Sigmoid colon (tissue), 4 donors: ENCODE results near the gene SPON2.
A peak's percentile ranks its signal among the peaks of the same experiment; 100 is the strongest.

Source experiments
- EP300 ChIP-seq, 4 donors: sonication (generic); formaldehyde crosslinking; IDR thresholded peaks; one replicate each; pipeline ENCODE4 v1.6.1; 2017; ENCODE audit warnings: antibody characterized with exemption in 4 of 4
- POLR2A ChIP-seq, 2 donors: fragments of 450-650 bp; IDR thresholded peaks; one replicate each; pipeline ENCODE4 v1.6.1; 2016; ENCODE audit warnings: antibody characterized with exemption in 2 of 2, mild to moderate bottlenecking in 2 of 2, moderate library complexity in 2 of 2

DNA sequence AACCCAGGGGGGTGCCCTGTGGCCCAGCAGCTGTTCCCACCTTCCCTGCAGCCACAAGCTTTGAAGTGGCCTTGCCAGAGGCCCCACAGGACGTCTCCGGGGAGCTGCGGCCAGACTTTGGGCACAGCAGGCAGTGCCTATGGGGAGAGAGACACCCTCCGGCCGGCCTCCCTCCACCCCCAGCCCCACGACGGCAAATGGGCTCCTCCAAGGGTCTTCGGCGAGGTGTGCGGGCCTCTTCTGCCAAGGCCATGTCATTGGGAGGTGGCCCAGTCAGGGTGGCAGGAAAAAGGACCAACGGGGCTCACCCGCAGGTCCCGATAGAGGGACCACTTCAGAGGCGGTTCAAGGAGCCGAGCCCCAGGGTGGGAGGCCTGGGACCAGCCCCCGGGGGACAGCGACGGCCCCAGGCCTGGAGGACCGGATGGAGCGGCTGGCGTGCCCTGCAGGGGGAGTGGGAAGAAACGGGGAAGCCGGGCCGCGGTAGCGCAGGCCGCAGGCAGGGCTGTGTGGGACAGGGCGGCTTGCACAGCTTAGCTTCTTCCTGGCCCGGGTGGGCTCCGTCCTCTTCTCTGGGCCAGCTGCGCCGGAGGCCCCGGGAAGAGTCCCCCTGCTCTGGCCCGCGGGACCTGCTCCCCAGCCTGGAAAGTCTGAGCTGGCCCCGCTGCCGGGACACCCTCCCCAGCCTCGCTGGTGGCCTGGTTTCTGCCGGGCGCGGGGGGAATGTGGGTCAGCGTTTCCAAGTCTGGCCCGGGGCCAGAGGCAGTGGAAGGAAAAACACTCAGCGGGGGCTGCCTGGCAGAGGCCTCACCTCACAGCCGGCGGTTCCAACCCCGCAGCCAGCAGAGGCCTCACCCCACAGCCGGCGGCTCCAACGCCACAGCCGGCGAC, 21.9 kb upstream of the SPON2 start:
- TF ChIP-seq EP300 (IDR thresholded peaks at IDR 0.05) (peak in 1 of 4 donors; percentile 16), POLR2A (IDR thresholded peaks at IDR 0.05) (no peak)
